HG03095 (cell line): ENCODE measurements around the gene ATG14.

Source experiments
- ATAC-seq: cut with Tn5 transposase; IDR thresholded peaks from one replicate; pipeline ENCODE4 v1.9.1; 2021; ENCODE audit warnings: moderate library complexity; ENCODE audit not compliant: unreplicated experiment

Gene ATG14

DNA sequence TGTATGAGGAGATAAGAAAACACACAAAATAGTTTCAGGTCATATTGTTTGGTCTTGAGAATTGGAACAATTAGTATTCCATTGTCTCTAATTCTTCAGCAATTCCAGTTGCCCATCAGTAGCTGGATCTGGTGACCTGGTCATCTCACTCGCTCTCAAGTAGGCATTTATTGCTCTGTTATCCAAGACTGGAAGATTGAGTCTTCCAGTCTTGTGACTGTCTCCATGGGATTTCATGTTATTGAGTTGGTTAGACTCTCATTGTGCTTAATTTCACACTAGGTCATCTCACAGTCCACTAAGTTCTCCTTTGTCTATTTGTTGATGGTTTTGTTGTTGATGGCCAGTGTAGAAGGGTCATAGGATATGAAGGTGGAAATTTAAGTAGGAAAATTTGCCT lies 92.9 kb downstream of the ATG14 start:
- no peak for ATAC-seq

DNA sequence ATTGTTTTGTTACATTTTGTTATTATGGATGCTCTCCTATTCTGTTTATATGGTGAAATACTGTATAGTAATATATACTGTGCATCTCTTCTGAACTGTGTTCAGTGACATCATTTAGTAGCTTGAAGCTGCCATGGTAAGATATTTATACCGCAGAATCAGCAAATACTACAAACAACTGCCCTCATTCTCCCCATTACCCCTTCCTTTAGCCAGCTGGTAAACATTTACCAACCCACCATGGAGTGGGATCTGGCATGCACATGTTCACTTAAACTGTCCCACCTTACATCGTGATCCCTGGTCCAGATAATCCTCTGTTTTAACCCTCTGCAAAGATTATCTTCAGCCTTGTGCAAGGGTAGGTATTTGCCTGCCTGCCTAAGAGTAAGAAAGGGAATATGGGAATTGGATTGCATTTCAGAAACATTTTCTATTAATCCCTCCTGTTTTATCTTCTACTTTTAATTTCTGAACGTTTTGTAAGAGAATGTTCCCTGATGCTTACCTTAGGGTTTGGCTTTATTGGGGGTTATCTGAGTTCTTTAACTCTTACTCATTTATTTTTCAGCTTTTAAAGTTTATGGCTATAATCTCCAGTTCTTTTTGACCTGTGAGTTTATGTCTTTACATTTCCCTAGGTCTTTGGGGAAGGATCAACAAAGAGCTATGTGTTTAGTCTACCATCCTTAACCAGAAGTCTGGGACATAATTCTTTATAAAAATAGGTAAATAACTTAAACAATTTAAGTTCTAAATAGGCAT lies 93.9 kb downstream of the ATG14 start:
- no peak for ATAC-seq

DNA sequence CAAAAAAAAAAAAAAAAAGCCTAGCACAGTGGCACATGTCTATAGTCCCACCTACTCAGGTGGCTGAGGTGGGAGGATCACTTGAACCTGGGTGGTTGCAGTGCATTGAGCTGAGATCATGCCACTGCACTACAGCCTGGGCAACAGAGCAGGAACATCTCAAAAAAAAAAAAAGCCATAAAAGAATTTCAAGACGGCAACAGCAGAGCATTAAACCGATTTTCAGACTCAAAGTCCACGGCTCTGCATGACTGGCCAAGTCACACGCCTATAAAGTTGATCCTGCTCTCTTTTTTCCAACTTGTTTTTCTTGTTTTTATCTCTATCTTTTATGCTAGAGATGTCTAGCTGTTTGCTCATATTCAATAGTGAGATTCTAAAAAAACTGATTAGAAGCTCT lies 95.1 kb downstream of the ATG14 start:
- no peak for ATAC-seq
